HepG2 (cell line): ENCODE data around the gene C19orf73. TPM values are rescaled to one million over a fixed set of nuclear protein-coding genes. Genes with fewer than 3 reads are reported as not detected.

Experiments used
- BRF2 ChIP-seq: sonication (generic); formaldehyde crosslinking; IDR thresholded peaks from 2 replicates; pipeline ENCODE4 v1.8.1; 2022; ENCODE audit warnings: mild to moderate bottlenecking, missing genetic modification reagents
- HOXA7 ChIP-seq: sonication (generic); formaldehyde crosslinking; IDR thresholded peaks from 2 replicates; pipeline ENCODE4 v1.8.1; 2022; ENCODE audit warnings: mild to moderate bottlenecking, missing genetic modification reagents, moderate library complexity
- KLF16 ChIP-seq, 2 experiments: sonication (generic) in 1 of 2; formaldehyde crosslinking in 1 of 2; IDR thresholded peaks; 2 replicates each; pipeline versions ENCODE4 v1.6.1 to v1.8.0; 2016 to 2023; ENCODE audit warnings: missing genetic modification reagents in 2 of 2, missing compliant biosample characterization in 1 of 2
- MED1 ChIP-seq: sonication (generic); formaldehyde crosslinking; IDR thresholded peaks from 2 replicates; pipeline ENCODE4 v1.4.0; 2020; ENCODE audit warnings: missing genetic modification reagents
- NFE2 ChIP-seq: sonication (generic); formaldehyde crosslinking; IDR thresholded peaks from 2 replicates; pipeline ENCODE4 v1.4.0; 2020; ENCODE audit warnings: missing genetic modification reagents
- NR1H2 ChIP-seq: sonication (generic); formaldehyde crosslinking; IDR thresholded peaks from 2 replicates; pipeline ENCODE4 v1.8.1; 2022; ENCODE audit warnings: low read depth, missing genetic modification reagents, borderline replicate concordance
- PATZ1 ChIP-seq: sonication (generic); formaldehyde crosslinking; IDR thresholded peaks from 2 replicates; pipeline ENCODE4 v1.4.0; 2020; ENCODE audit warnings: missing genetic modification reagents
- RBFOX2 ChIP-seq: fragments of 200-400 bp; formaldehyde crosslinking; IDR thresholded peaks from 2 replicates; pipeline ENCODE4 v1.6.1; 2017; ENCODE audit warnings: low read depth, mild to moderate bottlenecking, low read length
- SNAI1 ChIP-seq: sonication (generic); formaldehyde crosslinking; IDR thresholded peaks from 2 replicates; pipeline ENCODE4 v1.5.0; 2020; ENCODE audit warnings: mild to moderate bottlenecking, missing genetic modification reagents, borderline replicate concordance
- ZNF235 ChIP-seq: sonication (generic); formaldehyde crosslinking; IDR thresholded peaks from 2 replicates; pipeline ENCODE4 v1.8.1; 2023; ENCODE audit warnings: mild to moderate bottlenecking, missing genetic modification reagents, borderline replicate concordance
- ZNF432 ChIP-seq: sonication (generic); formaldehyde crosslinking; IDR thresholded peaks from 2 replicates; pipeline ENCODE4 v1.5.0; 2020; ENCODE audit warnings: missing genetic modification reagents, mild to moderate bottlenecking, borderline replicate concordance
- ZSCAN25 ChIP-seq: sonication (generic); formaldehyde crosslinking; IDR thresholded peaks from 2 replicates; pipeline ENCODE4 v1.8.0; 2022; ENCODE audit warnings: mild to moderate bottlenecking, missing genetic modification reagents
- polyA plus RNA-seq, 8 experiments: library from polyadenylated mRNA; depleted of rRNA in 3 of 8; stranded (reverse) in 7 of 8; unstranded in 1 of 8; fragments of >200 nt; fragmentation: Illumina TruSeq in 4 of 8; extraction: Trizol in 4 of 8; gene quantifications; 2 replicates each; pipeline versions ENCODE4 v1.2.1 to v1.2.3, GENCODE V29; 2011 to 2016; ENCODE audit warnings: low read depth in 4 of 8, missing spikeins in 1 of 8, mixed read lengths in 1 of 8; ENCODE audit not compliant: insufficient read depth in 1 of 8
- total RNA-seq, 5 experiments: library from RNA; depleted of rRNA; stranded (reverse); fragments of >200 nt; fragmentation: Illumina TruSeq; extraction: Trizol; gene quantifications; 2 replicates each; pipeline ENCODE4 v1.2.3, GENCODE V29; 2016; ENCODE audit warnings: low read depth in 1 of 5
- TF ChIP-seq, protein P1 (sequence below), 2 experiments: fragments of 450-650 bp in 1 of 2; sonication (generic) in 1 of 2; formaldehyde crosslinking in 1 of 2; IDR thresholded peaks; 2 replicates each; pipeline versions ENCODE4 v1.6.1 to v1.8.0; 2016 to 2022; ENCODE audit warnings: antibody characterized with exemption in 1 of 2, mild to moderate bottlenecking in 1 of 2, missing genetic modification reagents in 1 of 2
- TF ChIP-seq, protein P2 (sequence below): sonication (generic); formaldehyde crosslinking; IDR thresholded peaks from 2 replicates; pipeline ENCODE4 v1.4.0; 2020; ENCODE audit warnings: missing genetic modification reagents

C19orf73 gene
- total and polyA plus RNA-seq, 2 of the 13 experiments (the other 11 are each of a cell fraction or from before 2014, with no cell fraction given): 1.4 to 1.5 TPM

DNA sequence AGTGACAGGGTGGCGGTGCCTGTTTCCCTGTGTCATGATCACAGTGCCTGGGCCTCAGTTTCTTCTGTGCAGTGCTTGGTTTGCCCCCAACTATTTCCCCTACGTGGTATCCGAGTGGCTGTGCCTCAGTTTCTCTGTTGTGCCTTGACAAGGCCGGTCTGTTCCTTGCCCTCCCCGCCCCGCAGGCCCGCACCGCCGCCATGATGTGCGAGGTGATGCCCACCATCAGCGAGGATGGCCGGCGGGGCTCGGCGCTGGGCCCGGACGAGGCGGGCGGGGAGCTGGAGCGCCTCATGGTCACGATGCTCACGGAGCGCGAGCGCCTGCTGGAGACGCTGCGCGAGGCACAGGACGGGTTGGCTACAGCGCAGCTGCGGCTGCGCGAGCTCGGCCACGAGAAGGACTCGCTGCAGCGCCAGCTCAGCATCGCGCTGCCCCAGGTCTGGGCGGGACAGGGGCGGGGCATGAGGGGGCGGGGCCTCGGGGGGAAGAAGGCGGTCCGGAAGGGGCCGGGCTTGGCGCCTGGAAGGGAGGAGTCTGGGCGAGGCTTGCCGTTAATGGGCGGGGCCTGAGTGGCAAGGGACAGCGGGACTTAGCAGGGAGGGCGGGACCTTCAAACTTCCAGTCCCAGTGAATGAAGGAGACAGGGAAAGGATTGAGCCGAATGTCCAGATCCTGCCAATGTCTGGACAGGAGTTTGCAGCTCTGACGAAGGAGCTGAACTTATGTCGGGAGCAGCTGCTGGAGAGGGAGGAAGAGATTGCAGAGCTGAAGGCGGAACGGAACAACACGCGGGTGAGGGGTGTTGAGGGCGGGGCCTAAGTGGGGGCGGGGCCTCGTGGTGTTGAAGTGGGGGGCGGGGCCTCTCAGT lies 9.0 kb upstream of the C19orf73 start (continued):
- TF ChIP-seq RBFOX2: peak; percentile 86
- TF ChIP-seq, protein P1, sequence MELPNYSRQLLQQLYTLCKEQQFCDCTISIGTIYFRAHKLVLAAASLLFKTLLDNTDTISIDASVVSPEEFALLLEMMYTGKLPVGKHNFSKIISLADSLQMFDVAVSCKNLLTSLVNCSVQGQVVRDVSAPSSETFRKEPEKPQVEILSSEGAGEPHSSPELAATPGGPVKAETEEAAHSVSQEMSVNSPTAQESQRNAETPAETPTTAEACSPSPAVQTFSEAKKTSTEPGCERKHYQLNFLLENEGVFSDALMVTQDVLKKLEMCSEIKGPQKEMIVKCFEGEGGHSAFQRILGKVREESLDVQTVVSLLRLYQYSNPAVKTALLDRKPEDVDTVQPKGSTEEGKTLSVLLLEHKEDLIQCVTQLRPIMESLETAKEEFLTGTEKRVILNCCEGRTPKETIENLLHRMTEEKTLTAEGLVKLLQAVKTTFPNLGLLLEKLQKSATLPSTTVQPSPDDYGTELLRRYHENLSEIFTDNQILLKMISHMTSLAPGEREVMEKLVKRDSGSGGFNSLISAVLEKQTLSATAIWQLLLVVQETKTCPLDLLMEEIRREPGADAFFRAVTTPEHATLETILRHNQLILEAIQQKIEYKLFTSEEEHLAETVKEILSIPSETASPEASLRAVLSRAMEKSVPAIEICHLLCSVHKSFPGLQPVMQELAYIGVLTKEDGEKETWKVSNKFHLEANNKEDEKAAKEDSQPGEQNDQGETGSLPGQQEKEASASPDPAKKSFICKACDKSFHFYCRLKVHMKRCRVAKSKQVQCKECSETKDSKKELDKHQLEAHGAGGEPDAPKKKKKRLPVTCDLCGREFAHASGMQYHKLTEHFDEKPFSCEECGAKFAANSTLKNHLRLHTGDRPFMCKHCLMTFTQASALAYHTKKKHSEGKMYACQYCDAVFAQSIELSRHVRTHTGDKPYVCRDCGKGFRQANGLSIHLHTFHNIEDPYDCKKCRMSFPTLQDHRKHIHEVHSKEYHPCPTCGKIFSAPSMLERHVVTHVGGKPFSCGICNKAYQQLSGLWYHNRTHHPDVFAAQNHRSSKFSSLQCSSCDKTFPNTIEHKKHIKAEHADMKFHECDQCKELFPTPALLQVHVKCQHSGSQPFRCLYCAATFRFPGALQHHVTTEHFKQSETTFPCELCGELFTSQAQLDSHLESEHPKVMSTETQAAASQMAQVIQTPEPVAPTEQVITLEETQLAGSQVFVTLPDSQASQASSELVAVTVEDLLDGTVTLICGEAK (IDR thresholded peaks at IDR 0.05): no peak
- TF ChIP-seq, protein P1 (CRISPR knock-in tag; IDR thresholded peaks at IDR 0.05): peak; percentile 96
- TF ChIP-seq SNAI1 (CRISPR knock-in tag): peak; percentile 80; the same call in 1 of the 2 replicates
- peak; percentile 48; the same call in 1 of the 2 replicates for TF ChIP-seq PATZ1 (CRISPR knock-in tag)
- 0 out of 2 replicates have a peak, but pooled peaks have one; percentile 51 for TF ChIP-seq NFE2 (CRISPR knock-in tag)
- TF ChIP-seq, protein P2, sequence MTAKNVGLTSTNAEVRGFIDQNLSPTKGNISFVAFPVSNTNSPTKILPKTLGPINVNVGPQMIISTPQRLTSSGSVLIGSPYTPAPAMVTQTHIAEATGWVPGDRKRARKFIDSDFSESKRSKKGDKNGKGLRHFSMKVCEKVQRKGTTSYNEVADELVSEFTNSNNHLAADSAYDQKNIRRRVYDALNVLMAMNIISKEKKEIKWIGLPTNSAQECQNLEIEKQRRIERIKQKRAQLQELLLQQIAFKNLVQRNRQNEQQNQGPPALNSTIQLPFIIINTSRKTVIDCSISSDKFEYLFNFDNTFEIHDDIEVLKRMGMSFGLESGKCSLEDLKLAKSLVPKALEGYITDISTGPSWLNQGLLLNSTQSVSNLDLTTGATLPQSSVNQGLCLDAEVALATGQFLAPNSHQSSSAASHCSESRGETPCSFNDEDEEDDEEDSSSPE (CRISPR knock-in tag): peak; percentile 95
- peak; percentile 99 for TF ChIP-seq NR1H2 (CRISPR knock-in tag)
- peak; percentile 97 for TF ChIP-seq KLF16 (CRISPR knock-in tag; IDR thresholded peaks at IDR 0.05)
- TF ChIP-seq ZSCAN25 (CRISPR knock-in tag): peak; percentile 87; the same call in 1 of the 2 replicates
- no peak for TF ChIP-seq ZNF432 (CRISPR knock-in tag)
- peak; percentile 93; the same call in 1 of the 2 replicates for TF ChIP-seq ZNF235
- TF ChIP-seq BRF2 (CRISPR knock-in tag): peak; percentile 98
- TF ChIP-seq MED1 (CRISPR knock-in tag): peak; percentile 88
- TF ChIP-seq HOXA7 (CRISPR knock-in tag): peak; percentile 95
